ENCODE data around the gene CCDC149.

The CCDC149 gene

GRCh38 chr4:24835696-24836095 lies 77.1 kb downstream of the CCDC149 start:
- H3K9ac ChIP-seq (ENCODE audit: low read length), result no peak overlapping the region
- H3K9me3 ChIP-seq (ENCODE audit: control insufficient read depth, low read length), result no peaks in the 10 kb centered on the region
- H3K4me3 ChIP-seq (ENCODE audit: low read length), result no peak overlapping the region
- H3K36me3 ChIP-seq (ENCODE audit: control insufficient read depth, insufficient read depth, low read length), result no peaks in the 10 kb centered on the region
- no peaks in the 10 kb centered on the region for H3K27me3 ChIP-seq (ENCODE audit: control insufficient read depth, insufficient read depth, low read length)
- no peaks in the 10 kb centered on the region for H3K4me1 ChIP-seq (ENCODE audit: control insufficient read depth, insufficient read depth, low read length)

GRCh38 chr4:24831637-24832036 lies 81.2 kb downstream of the CCDC149 start:
- Histone ChIP-seq H3K9me3 (ENCODE audit: control insufficient read depth, low read length) (no peaks in the 10 kb centered on the region), H3K4me1 (ENCODE audit: control insufficient read depth, insufficient read depth, low read length) (no peaks in the 10 kb centered on the region), H3K36me3 (ENCODE audit: control insufficient read depth, insufficient read depth, low read length) (no peaks in the 10 kb centered on the region), H3K27me3 (ENCODE audit: control insufficient read depth, insufficient read depth, low read length) (no peaks in the 10 kb centered on the region), H3K9ac (ENCODE audit: low read length) (no peak overlapping the region), H3K4me3 (ENCODE audit: low read length) (no peak overlapping the region)

- no peak overlapping the region for H3K4me3 ChIP-seq (ENCODE audit: low read length)
- no peaks in the 10 kb centered on the region for H3K36me3 ChIP-seq (ENCODE audit: control insufficient read depth, insufficient read depth, low read length)
- H3K4me1 ChIP-seq (ENCODE audit: control insufficient read depth, insufficient read depth, low read length), result no peaks in the 10 kb centered on the region
- H3K9ac ChIP-seq (ENCODE audit: low read length), result no peak overlapping the region
- no peaks in the 10 kb centered on the region for H3K27me3 ChIP-seq (ENCODE audit: control insufficient read depth, insufficient read depth, low read length)
- H3K9me3 ChIP-seq (ENCODE audit: control insufficient read depth, low read length), result no peaks in the 10 kb centered on the region
Measured at GRCh38 chr4:24824720-24825119, 88.1 kb downstream of the CCDC149 start.

DNA sequence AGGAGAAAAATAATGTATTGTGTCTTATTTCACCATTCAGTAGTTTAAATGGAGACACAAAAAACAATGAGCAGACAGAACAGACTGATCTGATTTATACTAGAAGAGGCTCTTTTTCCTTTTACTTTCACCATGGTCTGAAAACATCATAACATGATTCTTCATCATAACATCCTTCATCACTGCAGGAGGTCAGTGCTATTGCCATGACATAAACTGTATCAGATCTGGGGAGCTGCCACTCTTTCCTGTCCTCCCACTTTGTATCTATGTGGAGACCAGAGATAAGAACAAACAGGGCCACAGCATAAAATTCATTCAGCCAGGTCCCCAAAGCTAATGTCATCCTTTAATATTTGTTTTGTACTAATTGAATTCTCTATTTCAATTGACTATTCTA lies 92.3 kb downstream of the CCDC149 start:
- H3K4me3 ChIP-seq (ENCODE audit: low read length), result no peak overlapping the region

GRCh38 chr4:24816797-24817196 lies 96.0 kb downstream of the CCDC149 start:
- no peaks in the 10 kb centered on the region for H3K27me3 ChIP-seq (ENCODE audit: control insufficient read depth, insufficient read depth, low read length)
- H3K4me3 ChIP-seq (ENCODE audit: low read length), result no peak overlapping the region
- H3K9ac ChIP-seq (ENCODE audit: low read length), result no peak overlapping the region
- no peaks in the 10 kb centered on the region for H3K9me3 ChIP-seq (ENCODE audit: control insufficient read depth, low read length)
- H3K36me3 ChIP-seq (ENCODE audit: control insufficient read depth, insufficient read depth, low read length), result no peaks in the 10 kb centered on the region
- no peaks in the 10 kb centered on the region for H3K4me1 ChIP-seq (ENCODE audit: control insufficient read depth, insufficient read depth, low read length)

More for the DNA sequence above, 92.3 kb downstream of the CCDC149 start:
- H3K9ac ChIP-seq (ENCODE audit: low read length), result no peak overlapping the region
- no peaks in the 10 kb centered on the region for H3K36me3 ChIP-seq (ENCODE audit: control insufficient read depth, insufficient read depth, low read length)
- H3K9me3 ChIP-seq (ENCODE audit: control insufficient read depth, low read length), result no peaks in the 10 kb centered on the region
- H3K4me1 ChIP-seq (ENCODE audit: control insufficient read depth, insufficient read depth, low read length), result no peaks in the 10 kb centered on the region
- H3K27me3 ChIP-seq (ENCODE audit: control insufficient read depth, insufficient read depth, low read length), result no peaks in the 10 kb centered on the region

GRCh38 chr4:24813732-24814131 lies 99.1 kb downstream of the CCDC149 start:
- no peaks in the 10 kb centered on the region for H3K27me3 ChIP-seq (ENCODE audit: control insufficient read depth, insufficient read depth, low read length)
- H3K4me1 ChIP-seq (ENCODE audit: control insufficient read depth, insufficient read depth, low read length), result no peaks in the 10 kb centered on the region
- no peaks in the 10 kb centered on the region for H3K36me3 ChIP-seq (ENCODE audit: control insufficient read depth, insufficient read depth, low read length)
- H3K9me3 ChIP-seq (ENCODE audit: control insufficient read depth, low read length), result no peaks in the 10 kb centered on the region
- H3K9ac ChIP-seq (ENCODE audit: low read length), result no peak overlapping the region
- H3K4me3 ChIP-seq (ENCODE audit: low read length), result no peak overlapping the region

GRCh38 chr4:24810871-24811631 lies 101.8 kb downstream of the CCDC149 start:
- H3K36me3 ChIP-seq (ENCODE audit: control insufficient read depth, insufficient read depth, low read length), result no peaks in the 10 kb centered on the region
- H3K9ac ChIP-seq (ENCODE audit: low read length), result no peak overlapping the region
- H3K9me3 ChIP-seq (ENCODE audit: control insufficient read depth, low read length), result no peaks in the 10 kb centered on the region
- no peaks in the 10 kb centered on the region for H3K27me3 ChIP-seq (ENCODE audit: control insufficient read depth, insufficient read depth, low read length)
- no peaks in the 10 kb centered on the region for H3K4me1 ChIP-seq (ENCODE audit: control insufficient read depth, insufficient read depth, low read length)
- no peak overlapping the region for H3K4me3 ChIP-seq (ENCODE audit: low read length)

DNA sequence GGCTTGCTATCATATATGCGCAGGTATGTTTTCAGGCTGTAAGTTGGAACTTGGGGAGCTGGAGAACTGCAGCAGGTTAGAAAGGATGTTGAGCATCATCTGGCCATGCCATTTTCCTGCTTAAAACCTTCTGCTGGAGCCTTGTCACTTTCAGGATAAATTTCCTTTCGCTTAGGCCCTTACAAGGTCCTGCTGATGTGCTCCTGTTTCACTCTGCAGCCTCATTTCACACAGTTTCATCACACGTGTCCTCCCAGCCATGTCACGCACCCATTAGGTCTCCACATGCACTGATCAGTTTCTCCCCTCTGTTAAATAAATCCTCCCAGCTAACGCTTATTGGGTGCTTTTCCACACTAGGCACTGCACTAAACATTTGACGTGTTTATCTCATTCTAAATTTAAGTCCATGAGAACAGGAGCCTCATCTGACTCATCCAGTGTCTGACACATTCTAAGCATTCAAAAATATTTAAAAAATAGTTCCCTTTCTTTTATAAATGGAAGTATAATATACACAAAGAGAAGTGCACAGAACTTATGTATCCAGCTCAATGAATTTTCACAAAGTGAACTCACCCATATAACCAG lies 102.9 kb downstream of the CCDC149 start:
- Histone ChIP-seq H3K4me3 (ENCODE audit: low read length) (no peak overlapping the region), H3K36me3 (ENCODE audit: control insufficient read depth, insufficient read depth, low read length) (no peaks in the 10 kb centered on the region), H3K4me1 (ENCODE audit: control insufficient read depth, insufficient read depth, low read length) (peaks cover 5% of the 10 kb centered on the region), H3K9ac (ENCODE audit: low read length) (no peak overlapping the region), H3K27me3 (ENCODE audit: control insufficient read depth, insufficient read depth, low read length) (no peaks in the 10 kb centered on the region), H3K9me3 (ENCODE audit: control insufficient read depth, low read length) (no peaks in the 10 kb centered on the region)

GRCh38 chr4:24809376-24809775 lies 103.5 kb downstream of the CCDC149 start:
- Histone ChIP-seq H3K4me3 (ENCODE audit: low read length) (no peak overlapping the region), H3K9me3 (ENCODE audit: control insufficient read depth, low read length) (no peaks in the 10 kb centered on the region), H3K36me3 (ENCODE audit: control insufficient read depth, insufficient read depth, low read length) (no peaks in the 10 kb centered on the region), H3K4me1 (ENCODE audit: control insufficient read depth, insufficient read depth, low read length) (peaks cover 9% of the 10 kb centered on the region), H3K27me3 (ENCODE audit: control insufficient read depth, insufficient read depth, low read length) (no peaks in the 10 kb centered on the region), H3K9ac (ENCODE audit: low read length) (no peak overlapping the region)

DNA sequence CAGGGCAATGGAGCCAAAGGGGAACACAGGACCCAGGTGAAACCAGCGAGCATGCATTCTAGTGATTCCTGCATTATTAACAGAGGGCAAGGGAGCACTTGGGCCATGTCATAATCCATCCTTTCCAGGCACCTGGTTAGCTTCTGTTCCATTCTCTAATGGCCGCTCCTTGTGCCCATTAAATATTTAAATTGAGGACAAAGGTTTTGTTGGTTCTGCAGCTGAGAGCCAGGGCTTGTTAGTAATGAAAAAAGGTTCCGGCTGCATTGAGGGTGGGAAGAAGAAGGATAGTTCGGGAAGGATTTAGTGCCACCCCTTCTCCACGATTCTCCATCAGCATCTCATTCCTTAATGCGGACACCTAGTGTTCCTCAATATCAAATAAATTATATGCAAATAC lies 103.9 kb downstream of the CCDC149 start:
- H3K9ac ChIP-seq (ENCODE audit: low read length), result no peak overlapping the region
- no peaks in the 10 kb centered on the region for H3K9me3 ChIP-seq (ENCODE audit: control insufficient read depth, low read length)
- no peak overlapping the region for H3K4me3 ChIP-seq (ENCODE audit: low read length)
- H3K27me3 ChIP-seq (ENCODE audit: control insufficient read depth, insufficient read depth, low read length), result no peaks in the 10 kb centered on the region
- H3K36me3 ChIP-seq (ENCODE audit: control insufficient read depth, insufficient read depth, low read length), result no peaks in the 10 kb centered on the region
- peaks cover 9% of the 10 kb centered on the region for H3K4me1 ChIP-seq (ENCODE audit: control insufficient read depth, insufficient read depth, low read length)

DNA sequence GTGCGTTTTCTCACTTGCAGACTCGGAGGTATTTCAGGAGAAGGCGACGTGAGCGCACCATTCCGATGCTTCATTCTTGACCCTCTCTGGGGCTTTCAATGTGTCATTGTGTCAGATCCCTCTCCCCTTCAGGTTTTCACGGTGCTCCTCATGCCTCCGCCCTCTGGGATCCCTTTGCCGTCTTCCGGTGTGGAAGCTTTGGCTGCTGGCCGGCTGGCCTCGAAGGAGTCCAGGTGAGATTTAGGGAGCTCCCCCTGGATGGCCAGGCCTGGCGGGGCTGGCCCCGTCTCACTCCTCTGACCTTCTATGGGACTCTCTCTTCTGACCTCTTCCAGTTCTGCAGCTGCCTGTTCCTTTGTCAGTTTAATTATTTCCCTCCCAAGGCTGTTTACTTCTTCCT lies 104.6 kb downstream of the CCDC149 start:
- Histone ChIP-seq H3K4me3 (ENCODE audit: low read length) (no peak overlapping the region), H3K27me3 (ENCODE audit: control insufficient read depth, insufficient read depth, low read length) (no peaks in the 10 kb centered on the region), H3K9ac (ENCODE audit: low read length) (no peak overlapping the region), H3K9me3 (ENCODE audit: control insufficient read depth, low read length) (no peaks in the 10 kb centered on the region), H3K36me3 (ENCODE audit: control insufficient read depth, insufficient read depth, low read length) (no peaks in the 10 kb centered on the region), H3K4me1 (ENCODE audit: control insufficient read depth, insufficient read depth, low read length) (peaks cover 9% of the 10 kb centered on the region)

DNA sequence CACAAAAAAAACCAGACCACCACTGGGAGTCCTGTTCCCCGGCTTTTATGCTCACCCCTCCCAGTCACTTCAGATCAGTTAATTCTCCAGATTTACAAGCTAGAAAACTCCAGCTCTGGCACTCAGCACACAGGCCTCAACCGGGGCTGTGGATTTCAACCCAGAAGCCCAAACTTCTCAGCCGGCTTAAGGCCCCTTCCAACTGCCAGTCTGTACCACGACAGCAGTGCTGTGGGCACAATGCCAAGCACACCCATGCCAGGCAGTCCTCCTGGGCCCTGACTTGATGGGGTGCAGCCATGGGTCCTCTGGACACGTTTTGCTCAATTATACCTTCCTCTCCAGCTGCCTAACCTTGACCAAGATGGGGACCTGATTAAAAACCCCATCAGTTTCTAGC lies 105.2 kb downstream of the CCDC149 start:
- peaks cover 9% of the 10 kb centered on the region for H3K4me1 ChIP-seq (ENCODE audit: control insufficient read depth, insufficient read depth, low read length)
- H3K27me3 ChIP-seq (ENCODE audit: control insufficient read depth, insufficient read depth, low read length), result no peaks in the 10 kb centered on the region
- H3K9ac ChIP-seq (ENCODE audit: low read length), result no peak overlapping the region
- no peaks in the 10 kb centered on the region for H3K36me3 ChIP-seq (ENCODE audit: control insufficient read depth, insufficient read depth, low read length)
- H3K9me3 ChIP-seq (ENCODE audit: control insufficient read depth, low read length), result no peaks in the 10 kb centered on the region
- H3K4me3 ChIP-seq (ENCODE audit: low read length), result no peak overlapping the region

Data from mucosa of stomach (tissue), 1 donor.